Stimulated activated naive CD4-positive, alpha-beta T cell (primary cell): ENCODE data around the gene BSND.
"Not testable (repeated sequence)": the region's sequence is repeated elsewhere in the genome, so short reads cannot be mapped to it uniquely, and the experiment has no call there.

Experiments
- DNase-seq, 6 experiments: peaks; one replicate each; lab custom pipeline; 2025; lab: John Stamatoyannopoulos, UW

BSND gene

DNA sequence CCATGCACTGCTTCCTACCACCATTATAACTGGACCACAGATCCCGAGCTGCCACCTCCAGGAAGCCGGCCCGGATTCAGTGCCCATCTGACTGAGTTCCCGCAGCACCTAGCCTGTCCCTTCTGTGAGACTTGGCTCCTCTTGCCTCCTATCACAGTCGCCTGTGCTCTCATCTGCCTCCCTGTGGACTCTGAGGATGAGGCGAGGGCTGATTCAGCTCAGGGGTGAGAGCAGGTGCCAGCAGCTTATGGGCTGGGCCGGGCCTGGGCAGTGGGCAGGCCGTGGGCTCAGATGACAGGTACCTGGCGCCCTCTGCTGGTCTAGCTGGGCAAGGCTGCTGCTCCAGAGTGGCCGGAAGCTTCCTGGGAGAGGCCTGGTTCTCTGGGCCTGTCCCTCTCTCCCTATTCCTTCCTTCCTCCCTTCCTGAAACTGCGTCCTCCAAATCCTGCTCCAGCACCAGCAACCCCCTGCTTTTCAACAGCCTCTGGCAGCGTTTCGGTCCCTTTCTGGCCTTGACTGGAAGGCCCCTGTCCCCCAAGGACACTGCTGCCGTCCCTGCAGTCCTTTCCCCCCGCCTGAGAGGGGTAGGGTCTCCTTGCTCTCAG lies 23.3 kb downstream of the BSND start:
- DNase-seq: peak; percentile 6 to 42 (median 30)

DNA sequence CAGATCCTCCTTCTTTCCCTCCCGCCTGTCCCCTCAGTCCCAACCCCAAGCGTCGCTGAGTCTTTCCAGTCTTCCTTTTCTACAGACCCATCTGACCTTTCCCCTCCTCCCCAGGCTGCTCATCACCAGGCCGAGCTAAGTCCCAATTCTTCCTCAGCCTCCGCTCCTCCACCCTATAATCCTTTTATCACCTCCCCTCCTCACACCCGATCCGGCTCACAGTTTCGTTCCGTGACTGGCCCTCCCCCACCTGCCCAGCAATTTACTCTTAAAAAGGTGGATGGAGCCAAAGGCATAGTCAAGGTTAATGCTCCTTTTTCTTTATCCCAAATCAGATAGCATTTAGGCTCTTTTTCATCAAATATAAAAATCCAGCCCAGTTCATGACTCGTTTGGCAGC lies 25.4 kb downstream of the BSND start:
- not testable (repeated sequence) for DNase-seq

DNA sequence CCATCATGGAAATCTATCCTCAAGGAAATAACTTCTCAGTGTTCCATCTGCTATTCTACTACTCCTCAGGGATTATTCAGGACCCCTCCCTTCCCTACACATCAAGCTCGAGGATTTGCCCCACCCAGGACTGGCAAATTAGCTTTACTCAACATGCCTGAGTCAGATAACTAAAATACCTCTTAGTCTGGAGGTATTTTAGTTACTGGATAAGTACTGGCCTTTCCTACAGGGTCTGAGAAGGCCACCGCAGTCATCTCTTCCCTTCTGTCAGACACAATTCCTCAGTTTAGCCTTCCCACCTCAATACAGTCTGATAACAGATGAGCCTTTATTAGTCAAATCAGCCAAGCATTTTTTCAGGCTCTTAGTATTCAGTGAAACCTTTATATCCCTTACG lies 27.9 kb downstream of the BSND start:
- not testable (repeated sequence) for DNase-seq

DNA sequence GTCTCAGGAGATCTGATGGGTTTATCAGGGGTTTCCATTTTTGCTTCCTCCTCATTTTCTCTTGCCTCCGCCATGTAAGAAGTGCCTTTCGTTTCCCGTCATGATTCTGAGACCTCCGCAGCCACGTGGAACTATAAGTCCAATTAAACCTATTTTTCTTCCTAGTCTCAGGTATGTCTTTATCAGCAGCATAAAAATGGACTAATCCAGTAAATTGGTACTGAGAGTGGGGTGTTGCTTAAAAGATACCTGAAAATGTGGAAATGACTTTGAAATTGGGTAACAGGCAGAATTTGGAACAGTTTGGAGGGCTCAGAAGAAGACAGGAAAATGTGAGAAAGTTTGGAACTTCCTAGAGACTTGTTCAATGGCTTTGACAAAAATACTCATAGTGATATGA lies 32.4 kb downstream of the BSND start:
- not testable (repeated sequence) for DNase-seq

GRCh38 chr1:55033265-55033614 lies 34.5 kb downstream of the BSND start:
- DNase-seq: no peak

DNA sequence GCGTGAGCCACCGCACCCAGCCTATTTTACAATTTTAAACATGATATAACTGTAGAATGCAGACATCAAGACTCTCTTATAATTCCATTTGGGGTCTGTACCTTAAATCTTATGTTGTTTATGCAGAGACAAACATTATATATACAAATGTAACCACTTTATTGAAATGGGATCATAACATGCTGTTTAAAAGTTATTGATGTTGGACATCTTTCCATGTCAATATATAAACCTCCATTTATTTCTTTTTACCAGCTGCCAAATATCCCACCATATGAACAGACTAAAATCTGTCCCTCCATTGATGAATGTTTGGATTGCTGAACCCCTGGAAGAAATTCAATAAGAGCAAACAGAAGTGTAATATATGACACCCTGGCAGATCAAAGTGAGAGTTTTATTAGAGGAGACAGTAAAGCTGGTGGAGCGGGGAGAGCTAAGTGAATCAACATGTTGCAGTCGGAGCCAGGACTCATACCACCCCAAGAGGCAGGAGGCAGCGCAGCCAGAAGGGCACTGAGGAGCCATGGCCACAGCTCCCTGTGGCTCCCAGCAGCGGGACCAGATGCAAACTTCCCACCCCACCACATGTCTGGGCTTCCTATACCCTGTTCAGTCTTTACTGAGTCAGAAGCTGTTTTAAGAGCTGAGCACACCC lies 35.9 kb downstream of the BSND start:
- DNase-seq: no peak

GRCh38 chr1:55035904-55036303 lies 37.2 kb downstream of the BSND start:
- DNase-seq: no peak

DNA sequence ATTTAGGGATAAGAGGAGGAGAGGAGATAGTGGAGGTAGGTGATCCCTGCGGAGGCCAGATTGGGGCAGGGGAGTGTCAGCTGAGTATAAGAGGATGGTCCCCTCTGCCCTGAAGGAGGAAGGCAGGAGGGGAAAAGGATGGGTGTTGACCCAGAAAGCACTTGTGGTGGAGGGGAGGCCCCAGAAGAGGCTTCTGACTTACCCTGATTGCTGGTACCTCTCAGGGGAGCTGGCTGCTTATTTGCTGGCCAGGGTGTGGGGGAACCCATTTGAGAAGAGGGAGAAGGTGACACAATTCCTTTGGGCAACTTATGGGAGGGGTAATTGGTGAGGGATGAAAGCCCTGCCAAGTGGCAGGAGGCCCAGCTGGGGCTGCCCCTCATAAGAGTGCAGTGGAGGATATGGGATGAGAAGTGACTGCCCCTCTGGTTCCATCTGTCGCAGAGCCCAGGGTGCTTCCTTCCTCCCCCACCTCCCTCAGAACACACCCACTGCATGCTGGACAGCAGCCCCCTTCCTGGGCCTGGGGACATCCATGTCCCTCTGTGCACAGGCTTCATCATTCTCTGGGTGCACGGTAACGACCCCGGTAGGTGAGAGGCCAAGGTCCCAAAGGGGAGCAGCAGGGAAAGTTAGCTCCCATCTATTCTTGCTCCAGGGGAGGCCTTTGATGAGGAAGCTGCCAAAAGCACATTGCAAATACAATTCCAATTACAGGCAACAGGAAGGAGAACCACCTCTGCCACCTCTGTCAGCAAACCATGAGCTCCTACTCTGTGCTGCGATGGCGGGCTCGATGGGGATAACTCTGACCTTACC lies 39.2 kb downstream of the BSND start:
- DNase-seq: no peak

GRCh38 chr1:55038552-55038838 lies 39.8 kb downstream of the BSND start:
- no peak for DNase-seq

DNA sequence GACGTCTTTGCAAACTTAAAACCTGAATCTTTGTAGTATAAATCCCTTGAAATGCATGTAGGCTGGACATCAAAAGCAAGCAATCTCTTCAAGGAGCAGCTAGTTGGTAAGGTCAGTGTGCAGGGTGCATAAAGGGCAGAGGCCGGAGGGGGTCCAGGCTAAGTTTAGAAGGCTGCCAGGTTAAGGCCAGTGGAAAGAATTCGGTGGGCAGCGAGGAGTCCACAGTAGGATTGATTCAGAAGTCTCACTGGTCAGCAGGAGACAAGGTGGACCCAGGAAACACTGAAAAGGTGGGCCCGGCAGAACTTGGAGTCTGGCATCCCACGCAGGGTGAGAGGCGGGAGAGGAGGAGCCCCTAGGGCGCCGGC lies 40.2 kb downstream of the BSND start:
- DNase-seq: no peak

DNA sequence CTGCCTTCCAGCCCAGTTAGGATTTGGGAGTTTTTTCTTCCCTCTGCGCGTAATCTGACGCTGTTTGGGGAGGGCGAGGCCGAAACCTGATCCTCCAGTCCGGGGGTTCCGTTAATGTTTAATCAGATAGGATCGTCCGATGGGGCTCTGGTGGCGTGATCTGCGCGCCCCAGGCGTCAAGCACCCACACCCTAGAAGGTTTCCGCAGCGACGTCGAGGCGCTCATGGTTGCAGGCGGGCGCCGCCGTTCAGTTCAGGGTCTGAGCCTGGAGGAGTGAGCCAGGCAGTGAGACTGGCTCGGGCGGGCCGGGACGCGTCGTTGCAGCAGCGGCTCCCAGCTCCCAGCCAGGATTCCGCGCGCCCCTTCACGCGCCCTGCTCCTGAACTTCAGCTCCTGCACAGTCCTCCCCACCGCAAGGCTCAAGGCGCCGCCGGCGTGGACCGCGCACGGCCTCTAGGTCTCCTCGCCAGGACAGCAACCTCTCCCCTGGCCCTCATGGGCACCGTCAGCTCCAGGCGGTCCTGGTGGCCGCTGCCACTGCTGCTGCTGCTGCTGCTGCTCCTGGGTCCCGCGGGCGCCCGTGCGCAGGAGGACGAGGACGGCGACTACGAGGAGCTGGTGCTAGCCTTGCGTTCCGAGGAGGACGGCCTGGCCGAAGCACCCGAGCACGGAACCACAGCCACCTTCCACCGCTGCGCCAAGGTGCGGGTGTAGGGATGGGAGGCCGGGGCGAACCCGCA lies 40.8 kb downstream of the BSND start, which contains the start of gene PCSK9:
PCSK9 (plus strand) TSS at position 207 of the 741 bp plus-strand sequence; CDS start at position 497, 290 bp downstream.
- no peak for DNase-seq

- DNase-seq: no peak
Measured at GRCh38 chr1:55040083-55040932, 41.6 kb downstream of the BSND start.

- DNase-seq: no peak
Measured at GRCh38 chr1:55040933-55041494, 42.3 kb downstream of the BSND start.

GRCh38 chr1:55041613-55042012 lies 42.9 kb downstream of the BSND start:
- DNase-seq: no peak

DNA sequence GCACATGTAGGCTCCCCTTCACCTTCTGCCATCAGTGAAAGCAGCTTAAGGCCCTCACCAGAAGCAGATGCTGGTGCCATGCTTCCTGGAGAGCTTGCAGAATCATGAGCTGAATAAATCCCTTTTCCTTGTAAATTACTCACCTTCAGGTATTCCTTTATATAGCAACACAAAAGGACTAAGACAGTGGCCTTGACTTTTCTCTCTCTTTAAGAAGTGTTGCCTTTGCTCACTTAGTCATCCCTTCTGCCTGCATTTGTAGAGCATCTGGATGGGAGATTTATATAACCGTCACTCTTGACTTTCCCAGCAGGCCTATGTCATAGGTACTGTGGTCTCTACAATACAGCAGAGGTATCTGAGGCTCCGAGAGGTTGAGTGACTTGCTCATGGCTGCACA lies 44.3 kb downstream of the BSND start:
- no peak for DNase-seq

DNA sequence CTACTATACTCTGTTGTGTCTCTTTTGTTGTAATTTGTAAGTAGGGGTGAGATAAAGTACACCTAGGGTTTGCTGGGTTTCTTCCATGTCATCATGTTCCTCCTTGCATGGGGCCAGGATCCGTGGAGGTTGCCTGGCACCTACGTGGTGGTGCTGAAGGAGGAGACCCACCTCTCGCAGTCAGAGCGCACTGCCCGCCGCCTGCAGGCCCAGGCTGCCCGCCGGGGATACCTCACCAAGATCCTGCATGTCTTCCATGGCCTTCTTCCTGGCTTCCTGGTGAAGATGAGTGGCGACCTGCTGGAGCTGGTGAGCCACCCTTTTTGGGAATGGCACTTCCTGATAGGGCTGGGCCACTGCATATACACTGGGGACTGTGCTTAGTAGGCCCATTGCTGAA lies 45.0 kb downstream of the BSND start:
- no peak for DNase-seq

GRCh38 chr1:55044617-55045397 lies 46.1 kb downstream of the BSND start:
- DNase-seq: no peak

DNA sequence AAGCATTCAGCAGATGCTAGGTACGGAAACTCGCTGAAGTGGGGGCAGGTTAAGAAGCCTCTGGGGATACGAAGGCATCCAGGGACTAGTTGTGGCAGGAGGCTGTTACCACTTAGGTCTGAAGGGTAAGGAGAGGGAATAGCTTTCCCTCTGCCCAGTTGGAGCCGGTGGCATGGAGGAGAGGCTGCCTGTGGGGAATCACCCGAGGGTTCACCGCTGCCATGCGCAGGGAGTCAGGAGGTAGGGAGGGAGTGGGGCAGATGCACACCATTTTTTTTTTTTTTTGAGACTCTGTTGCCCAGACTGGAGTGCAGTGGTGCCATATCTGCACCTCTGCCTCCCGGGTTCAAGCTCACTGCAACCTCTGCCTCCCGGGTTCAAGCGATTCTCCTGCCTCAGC lies 46.7 kb downstream of the BSND start:
- no peak for DNase-seq

DNA sequence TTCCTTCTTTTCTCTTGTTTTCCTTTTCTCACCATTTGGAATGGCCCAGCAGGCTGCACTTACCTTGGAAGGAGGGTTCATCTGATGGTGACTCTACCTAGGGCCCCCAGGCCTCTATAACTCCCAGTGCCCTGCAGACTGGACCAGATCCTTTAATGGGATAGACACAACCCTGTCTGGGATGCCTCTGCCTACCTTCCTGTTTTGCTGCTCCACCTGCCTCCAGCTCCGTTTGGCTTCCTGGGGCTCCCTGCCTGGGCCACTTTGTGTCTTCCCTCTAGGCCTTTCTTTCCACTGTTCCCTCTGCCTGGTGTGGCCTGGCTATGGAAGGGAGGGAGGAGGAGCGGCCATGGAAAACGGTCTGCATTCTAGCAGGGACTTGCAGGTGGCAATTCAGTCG lies 48.1 kb downstream of the BSND start:
- no peak for DNase-seq

DNA sequence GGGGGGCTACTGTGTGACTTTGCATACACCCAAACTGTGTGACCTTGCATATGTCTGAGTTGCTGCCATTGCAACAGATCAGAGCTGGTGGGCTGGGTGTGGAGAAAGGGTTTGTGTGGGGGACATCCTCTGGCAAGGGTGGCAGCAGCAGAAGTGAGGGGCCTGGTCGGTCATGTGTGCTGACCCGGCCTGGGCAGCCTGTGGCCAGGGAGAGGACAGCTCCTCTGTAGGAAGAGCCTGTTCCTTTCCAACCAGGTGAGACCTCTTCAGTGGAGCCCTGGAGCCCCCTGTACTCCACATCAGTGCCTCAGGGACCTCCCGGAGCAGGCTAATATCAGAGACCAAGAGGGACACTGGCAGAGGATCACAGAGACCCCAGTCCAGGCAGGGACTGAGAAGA lies 48.9 kb downstream of the BSND start:
- no peak for DNase-seq
